Esophagus squamous epithelium (tissue), 5 donors: ENCODE measurements around the gene ABCG4. TPM values are rescaled to one million over a fixed set of nuclear protein-coding genes. Genes with fewer than 3 reads are reported as not detected.

Experiments used
- DNase-seq: peaks from one replicate; lab custom pipeline; 2025; lab: John Stamatoyannopoulos, UW
- H3K27ac ChIP-seq, 4 donors: fragments of 200-600 bp; sonication (generic); one replicate each; pipeline ENCODE4 v1.5.1; 2016 to 2019; ENCODE audit warnings: mild to moderate bottlenecking in 1 of 4
- H3K27me3 ChIP-seq, 4 donors: fragments of 200-600 bp; sonication (generic); 1 replicate in 3 of 4; 2 replicates in 1 of 4; pipeline versions ENCODE4 v1.5.1 to v1.6.0; 2017 to 2021; ENCODE audit warnings: antibody characterized with exemption in 1 of 4
- H3K36me3 ChIP-seq, 3 donors: fragments of 200-600 bp; sonication (generic); one replicate each; pipeline ENCODE4 v1.5.1; 2016 to 2019
- H3K4me1 ChIP-seq, 3 donors: fragments of 200-600 bp; sonication (generic); one replicate each; pipeline ENCODE4 v1.5.1; 2017 to 2019
- H3K4me3 ChIP-seq, 4 donors: fragments of 200-600 bp; sonication (generic); 1 replicate in 3 of 4; 2 replicates in 1 of 4; pipeline ENCODE4 v1.5.1; 2016 to 2019; ENCODE audit warnings: mild to moderate bottlenecking in 2 of 4, moderate library complexity in 1 of 4
- H3K9me3 ChIP-seq, 3 donors: fragments of 200-600 bp; sonication (generic); one replicate each; pipeline ENCODE4 v1.5.1; 2016 to 2019
- POLR2A ChIP-seq, 4 donors: fragments of 450-650 bp; IDR thresholded peaks; one replicate each; pipeline ENCODE4 v1.6.1; 2017; ENCODE audit warnings: antibody characterized with exemption in 4 of 4, mild to moderate bottlenecking in 4 of 4, moderate library complexity in 3 of 4
- WGBS, 2 donors: methylation state at CpG; one replicate each; pipeline ENCODE4 v1.1.5; 2018; 5-methylcytosine and 5-hydroxymethylcytosine counted together
- intact Hi-C: fragments of 100-400 bp; cut with DNase I; formaldehyde crosslinking; loops from one replicate; pipeline ENCODE4 v1.15.0; 2022
- total RNA-seq, 4 donors: library from RNA; depleted of rRNA; stranded (reverse); fragments of >200 nt; gene quantifications; one replicate each; pipeline ENCODE4 v1.1.0, GENCODE V29; 2016
- TF ChIP-seq, protein P1 (sequence below), 6 experiments: fragments of 450-650 bp in 4 of 6; fragments of 200-600 bp in 2 of 6; sonication (generic) in 2 of 6; IDR thresholded peaks; one replicate each; pipeline ENCODE4 v1.5.1; 2016 to 2019; ENCODE audit warnings: antibody characterized with exemption in 6 of 6, mild to moderate bottlenecking in 4 of 6, moderate library complexity in 4 of 6
- donor health status: DM: yes; HTN: yes; CAD: no.

The ABCG4 gene
- total RNA-seq, 4 donors from 2014 or later: 0.15 to 0.94 (median 0.39) TPM

DNA sequence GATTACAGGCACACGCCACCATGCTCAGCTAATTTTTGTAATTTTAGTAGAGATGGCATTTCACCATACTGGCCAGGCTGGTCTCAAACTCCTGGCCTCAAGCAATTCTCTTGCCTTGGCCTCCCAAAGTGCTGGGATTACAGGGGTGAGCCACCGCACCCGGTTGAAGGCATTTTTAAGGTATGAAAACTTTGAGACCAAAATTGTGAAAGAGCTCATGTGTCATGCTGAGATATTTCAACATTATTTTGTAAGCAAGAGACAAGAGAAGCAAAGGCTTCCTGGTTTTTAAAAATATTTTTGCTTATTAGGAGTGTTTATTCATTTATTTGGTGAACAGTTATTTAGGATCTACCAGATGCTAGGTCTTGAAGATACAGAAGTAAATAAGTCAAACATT is 43.3 kb downstream of the ABCG4 start:
- H3K9me3 ChIP-seq: no peaks in the 10 kb centered on the region
- no peak for DNase-seq
- peaks cover 0 to 6% (median 0%) of the 10 kb centered on the region in 3 donors for H3K4me1 ChIP-seq
- no peak overlapping the region for H3K4me3 ChIP-seq
- TF ChIP-seq POLR2A (IDR thresholded peaks at IDR 0.05): no peak
- TF ChIP-seq, protein P1, sequence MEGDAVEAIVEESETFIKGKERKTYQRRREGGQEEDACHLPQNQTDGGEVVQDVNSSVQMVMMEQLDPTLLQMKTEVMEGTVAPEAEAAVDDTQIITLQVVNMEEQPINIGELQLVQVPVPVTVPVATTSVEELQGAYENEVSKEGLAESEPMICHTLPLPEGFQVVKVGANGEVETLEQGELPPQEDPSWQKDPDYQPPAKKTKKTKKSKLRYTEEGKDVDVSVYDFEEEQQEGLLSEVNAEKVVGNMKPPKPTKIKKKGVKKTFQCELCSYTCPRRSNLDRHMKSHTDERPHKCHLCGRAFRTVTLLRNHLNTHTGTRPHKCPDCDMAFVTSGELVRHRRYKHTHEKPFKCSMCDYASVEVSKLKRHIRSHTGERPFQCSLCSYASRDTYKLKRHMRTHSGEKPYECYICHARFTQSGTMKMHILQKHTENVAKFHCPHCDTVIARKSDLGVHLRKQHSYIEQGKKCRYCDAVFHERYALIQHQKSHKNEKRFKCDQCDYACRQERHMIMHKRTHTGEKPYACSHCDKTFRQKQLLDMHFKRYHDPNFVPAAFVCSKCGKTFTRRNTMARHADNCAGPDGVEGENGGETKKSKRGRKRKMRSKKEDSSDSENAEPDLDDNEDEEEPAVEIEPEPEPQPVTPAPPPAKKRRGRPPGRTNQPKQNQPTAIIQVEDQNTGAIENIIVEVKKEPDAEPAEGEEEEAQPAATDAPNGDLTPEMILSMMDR (IDR thresholded peaks at IDR 0.05): no peak
- WGBS, 2 donors: 59 to 75% methylated on average over 2 to 3 of the region's 3 CpGs
- H3K27ac ChIP-seq: no peak overlapping the region
- intact Hi-C loops: loop anchor here (10.0 kb wide), 1 partner anchor 97 kb away; a partner anchor contains a TSS
- no peaks in the 10 kb centered on the region for H3K36me3 ChIP-seq
- H3K27me3 ChIP-seq: peaks cover 0 to 3% (median 0%) of the 10 kb centered on the region in 4 donors

DNA sequence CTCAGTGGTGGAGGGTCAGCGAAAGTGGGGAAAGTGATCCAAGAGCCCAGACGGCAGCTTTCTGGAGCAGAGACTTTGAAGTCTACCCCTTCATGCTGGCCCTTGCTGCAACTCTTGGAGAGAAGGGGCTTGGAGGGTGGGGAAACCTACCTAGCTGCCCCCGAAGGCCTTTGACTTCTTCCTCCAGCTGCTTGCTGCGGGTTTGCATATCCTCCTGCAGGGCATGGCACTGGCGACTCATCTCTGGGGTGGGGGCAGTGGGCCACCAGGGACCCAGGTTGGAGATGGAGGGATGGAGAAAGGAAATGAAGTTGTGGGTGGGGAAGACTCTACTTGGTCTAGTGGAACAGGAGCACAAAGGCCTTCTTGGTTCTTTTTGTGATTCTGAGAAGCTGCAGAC is 44.1 kb downstream of the ABCG4 start:
- no peaks in the 10 kb centered on the region for H3K9me3 ChIP-seq
- WGBS, 2 donors: 76% methylated on average over 4 of the region's 5 CpGs; no CpG with 5 or more reads in 1 of the 2 donors
- H3K27me3 ChIP-seq: no peaks in the 10 kb centered on the region
- no peak for DNase-seq
- H3K4me3 ChIP-seq: no peak overlapping the region
- no peak for TF ChIP-seq POLR2A (IDR thresholded peaks at IDR 0.05)
- TF ChIP-seq, protein P1 (IDR thresholded peaks at IDR 0.05): no peak
- H3K36me3 ChIP-seq: no peaks in the 10 kb centered on the region
- intact Hi-C loops: loop anchor here (10.0 kb wide), 1 partner anchor 98 kb away; a partner anchor contains a TSS
- no peak overlapping the region for H3K27ac ChIP-seq
- peaks cover 0 to 7% (median 0%) of the 10 kb centered on the region in 3 donors for H3K4me1 ChIP-seq

DNA sequence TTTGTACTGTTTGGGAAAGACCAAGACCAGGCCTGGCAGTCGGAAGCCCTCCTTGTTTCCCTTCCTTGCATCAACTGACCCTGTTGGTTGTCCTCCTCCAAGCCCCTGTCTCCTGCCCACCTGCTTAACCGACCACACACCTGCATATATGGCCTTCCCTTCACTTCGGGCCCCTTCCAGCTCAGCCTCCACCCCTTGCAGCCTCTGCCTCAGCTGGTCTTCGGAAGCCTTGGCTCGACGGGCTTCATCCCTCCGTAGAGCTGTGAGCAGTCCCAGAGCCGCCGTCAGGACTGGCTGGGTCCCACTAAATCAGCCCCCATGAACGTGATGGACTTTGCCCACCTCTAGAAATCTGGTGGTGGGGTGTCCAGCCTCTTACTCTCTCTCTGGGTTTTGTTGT is 44.8 kb downstream of the ABCG4 start:
- Histone ChIP-seq H3K27me3 (no peaks in the 10 kb centered on the region), H3K36me3 (no peaks in the 10 kb centered on the region), H3K27ac (no peak overlapping the region), H3K9me3 (no peaks in the 10 kb centered on the region), H3K4me1 (peaks cover 0 to 7% (median 0%) of the 10 kb centered on the region in 3 donors), H3K4me3 (no peak overlapping the region)
- 84 to 88% methylated on average over 10 of the region's 10 CpGs for WGBS, 2 donors
- intact Hi-C loops: loop anchor here (10.0 kb wide), 1 partner anchor 99 kb away; a partner anchor contains a TSS
- no peak for DNase-seq
- TF ChIP-seq, protein P1 (IDR thresholded peaks at IDR 0.05): no peak
- TF ChIP-seq POLR2A (IDR thresholded peaks at IDR 0.05): no peak

GRCh38 chr11:119194811-119195440 is 46.1 kb downstream of the ABCG4 start:
- Histone ChIP-seq H3K27ac (no peak overlapping the region), H3K27me3 (no peaks in the 10 kb centered on the region), H3K9me3 (no peaks in the 10 kb centered on the region), H3K4me3 (no peak overlapping the region), H3K4me1 (peaks cover 0 to 7% (median 0%) of the 10 kb centered on the region in 3 donors), H3K36me3 (no peaks in the 10 kb centered on the region)
- 82 to 84% methylated on average over 6 to 7 of the region's 7 CpGs for WGBS, 2 donors
- TF ChIP-seq POLR2A (IDR thresholded peaks at IDR 0.05): no peak
- TF ChIP-seq, protein P1 (IDR thresholded peaks at IDR 0.05): no peak
- no peak for DNase-seq
- intact Hi-C loops: loop anchor here (10.0 kb wide), 1 partner anchor 100 kb away; a partner anchor contains a TSS

- Histone ChIP-seq H3K36me3 (no peaks in the 10 kb centered on the region), H3K27me3 (no peaks in the 10 kb centered on the region), H3K4me1 (peaks cover 0 to 7% (median 0%) of the 10 kb centered on the region in 3 donors), H3K4me3 (no peak overlapping the region), H3K9me3 (no peaks in the 10 kb centered on the region), H3K27ac (no peak overlapping the region)
- no peak for DNase-seq
- no peak for TF ChIP-seq POLR2A (IDR thresholded peaks at IDR 0.05)
- TF ChIP-seq, protein P1 (IDR thresholded peaks at IDR 0.05): no peak
- intact Hi-C loops: loop anchor here (10.0 kb wide), 1 partner anchor 101 kb away; a partner anchor contains a TSS
- 16 to 37% methylated on average over 3 of the region's 6 CpGs for WGBS, 2 donors
Measured at GRCh38 chr11:119195680-119196079, 46.8 kb downstream of the ABCG4 start.
